ENCODE results near the gene KATNAL2.
A peak's percentile ranks its signal among the peaks of the same experiment; 100 is the strongest.

Gene KATNAL2

GRCh38 chr18:46939998-46940571, 22.7 kb downstream of the KATNAL2 start:
- Histone ChIP-seq H3K4me3 (ENCODE audit: low read depth, low read length) (no peak overlapping the region), H3K27ac (no peak overlapping the region), H3K36me3 (no peaks in the 10 kb centered on the region), H3K27me3 (ENCODE audit: insufficient read depth, low read depth, severe bottlenecking) (no peaks in the 10 kb centered on the region), H3K9me3 (ENCODE audit: severe bottlenecking) (no peaks in the 10 kb centered on the region)
- no peak for TF ChIP-seq CTCF (IDR thresholded peaks at IDR 0.05; ENCODE audit: low read depth, low read length)
- no peak for DNase-seq

GRCh38 chr18:46942646-46943045, 25.2 kb downstream of the KATNAL2 start:
- TF ChIP-seq CTCF (IDR thresholded peaks at IDR 0.05; ENCODE audit: low read depth, low read length): no peak
- Histone ChIP-seq H3K27ac (no peak overlapping the region), H3K27me3 (ENCODE audit: insufficient read depth, low read depth, severe bottlenecking) (no peaks in the 10 kb centered on the region), H3K4me3 (ENCODE audit: low read depth, low read length) (no peak overlapping the region), H3K9me3 (ENCODE audit: severe bottlenecking) (no peaks in the 10 kb centered on the region), H3K36me3 (no peaks in the 10 kb centered on the region)
- no peak for DNase-seq

- Histone ChIP-seq H3K36me3 (no peaks in the 10 kb centered on the region), H3K27ac (peak overlapping the region; percentile 41; the same call in 1 of the 2 replicates), H3K4me3 (ENCODE audit: low read depth, low read length) (peak overlapping the region; percentile 73), H3K27me3 (ENCODE audit: insufficient read depth, low read depth, severe bottlenecking) (no peaks in the 10 kb centered on the region), H3K9me3 (ENCODE audit: severe bottlenecking) (no peaks in the 10 kb centered on the region)
- peak; percentile 94 for DNase-seq
- TF ChIP-seq CTCF (IDR thresholded peaks at IDR 0.05; ENCODE audit: low read depth, low read length): no peak
Observed at GRCh38 chr18:46946656-46947282, 29.4 kb downstream of the KATNAL2 start.

GRCh38 chr18:46950064-46950656, 32.8 kb downstream of the KATNAL2 start:
- Histone ChIP-seq H3K9me3 (ENCODE audit: severe bottlenecking) (no peaks in the 10 kb centered on the region), H3K36me3 (no peaks in the 10 kb centered on the region), H3K27me3 (ENCODE audit: insufficient read depth, low read depth, severe bottlenecking) (no peaks in the 10 kb centered on the region), H3K27ac (no peak overlapping the region), H3K4me3 (ENCODE audit: low read depth, low read length) (no peak overlapping the region)
- no peak for DNase-seq
- peak; percentile 56 for TF ChIP-seq CTCF (IDR thresholded peaks at IDR 0.05; ENCODE audit: low read depth, low read length)

GRCh38 chr18:46953195-46953594, 35.8 kb downstream of the KATNAL2 start:
- H3K4me3 ChIP-seq (ENCODE audit: low read depth, low read length): no peak overlapping the region
- no peaks in the 10 kb centered on the region for H3K9me3 ChIP-seq (ENCODE audit: severe bottlenecking)
- TF ChIP-seq CTCF (IDR thresholded peaks at IDR 0.05; ENCODE audit: low read depth, low read length): no peak
- H3K36me3 ChIP-seq: no peaks in the 10 kb centered on the region
- no peak for DNase-seq
- H3K27ac ChIP-seq: no peak overlapping the region
- H3K27me3 ChIP-seq (ENCODE audit: insufficient read depth, low read depth, severe bottlenecking): no peaks in the 10 kb centered on the region

Data from WERI-Rb-1 (cell line).